Natural killer cell (primary cell): ENCODE results near the gene EXOC3L2. TPM values are rescaled to one million over a fixed set of nuclear protein-coding genes. Genes with fewer than 3 reads are reported as not detected.

Experiments used
- ATAC-seq, 3 donors: fragments of 150-1000 bp in 2 of 3; fragments of 200-7000 bp in 1 of 3; cut with Tn5 transposase; 1 replicate in 1 of 3; 2 replicates in 2 of 3; pipeline ENCODE4 v1.10.0; 2021; ENCODE audit warnings: mild to moderate bottlenecking in 2 of 3, moderate library complexity in 2 of 3
- DNase-seq, 2 donors: peaks; one replicate each; pipeline versions ENCODE4 v3.0.0 to v3.0.0-alpha.2; 2013 to 2021; ENCODE audit warnings: mixed read lengths in 1 of 2
- H3K27ac ChIP-seq: one replicate; pipeline ENCODE4 v1.5.1; 2013; ENCODE audit warnings: mild to moderate bottlenecking, low read length
- H3K27me3 ChIP-seq: one replicate; pipeline ENCODE4 v1.6.1; 2013; ENCODE audit warnings: low read length; ENCODE audit not compliant: control insufficient read depth, insufficient read depth
- H3K36me3 ChIP-seq: one replicate; pipeline ENCODE4 v1.6.1; 2013; ENCODE audit warnings: low read length; ENCODE audit not compliant: control insufficient read depth, insufficient read depth
- H3K4me1 ChIP-seq: one replicate; pipeline ENCODE4 v1.6.1; 2013; ENCODE audit warnings: low read length; ENCODE audit not compliant: control insufficient read depth, insufficient read depth
- H3K4me3 ChIP-seq: one replicate; pipeline ENCODE4 v1.5.1; 2013; ENCODE audit warnings: low read length
- H3K9me3 ChIP-seq: one replicate; pipeline ENCODE4 v1.6.1; 2013; ENCODE audit warnings: low read length; ENCODE audit not compliant: control insufficient read depth, insufficient read depth
- H3K27ac Mint-ChIP-seq, 2 donors: one replicate each; pipeline ENCODE4 v1.8.0; 2022; ENCODE audit warnings: mild to moderate bottlenecking in 2 of 2, mixed read lengths in 2 of 2, moderate library complexity in 1 of 2
- H3K27me3 Mint-ChIP-seq, 2 donors: one replicate each; pipeline ENCODE4 v1.8.0; 2022; ENCODE audit warnings: low read depth in 2 of 2, mixed read lengths in 2 of 2
- H3K36me3 Mint-ChIP-seq: one replicate; pipeline ENCODE4 v1.8.0; 2022; ENCODE audit warnings: mixed read lengths
- H3K4me1 Mint-ChIP-seq, 2 donors: one replicate each; pipeline ENCODE4 v1.8.0; 2022; ENCODE audit warnings: mixed read lengths in 2 of 2
- H3K4me3 Mint-ChIP-seq: one replicate; pipeline ENCODE4 v1.8.0; 2022; ENCODE audit warnings: mild to moderate bottlenecking, moderate library complexity, mixed read lengths
- H3K9me3 Mint-ChIP-seq, 2 donors: one replicate each; pipeline ENCODE4 v1.8.0; 2022; ENCODE audit warnings: mixed read lengths in 2 of 2
- CTCF ChIP-seq: fragments of 200-600 bp; IDR thresholded peaks from one replicate; pipeline ENCODE4 v1.8.0; 2022; ENCODE audit warnings: antibody characterized with exemption
- WGBS: methylation state at CpG from one replicate; pipeline ENCODE4 v1.1.7; 2013; ENCODE audit warnings: missing lambda C conversion rate; ENCODE audit not compliant: insufficient coverage; 5-methylcytosine and 5-hydroxymethylcytosine counted together
- intact Hi-C: fragments of 100-400 bp; cut with micrococcal nuclease; formaldehyde crosslinking; loops from one replicate; pipeline ENCODE4 v1.14.2; 2022
- total RNA-seq, 4 donors: library from RNA; stranded (reverse); fragments of 120-200 nt in 1 of 4; gene quantifications; one replicate each; pipeline versions ENCODE4 v1.2.3 to v1.2.4, GENCODE V29; 2013 to 2022

EXOC3L2 gene
- total RNA-seq, 3 donors from 2014 or later (not counting 1 experiment from before 2014, with no cell fraction given): 0.16 to 0.23 TPM; not detected in 1

GRCh38 chr19:45250216-45250831, 5.1 kb upstream of the EXOC3L2 start:
- peaks cover 39 to 50% of the 10 kb centered on the region in 2 donors for H3K4me1 Mint-ChIP-seq
- peak overlapping the region; percentile 90 for H3K4me3 Mint-ChIP-seq
- Histone ChIP-seq H3K4me3 (peak overlapping the region; percentile 62), H3K9me3 (no peaks in the 10 kb centered on the region), H3K27ac (no peak overlapping the region), H3K27me3 (no peaks in the 10 kb centered on the region), H3K36me3 (no peaks in the 10 kb centered on the region), H3K4me1 (peaks cover 48% of the 10 kb centered on the region)
- no peak for ATAC-seq
- intact Hi-C loops: no loop called here
- DNase-seq: peak in 1 of 2 donors; percentile 10
- TF ChIP-seq CTCF: no peak
- peak overlapping the region; percentile 38 to 85 for H3K27ac Mint-ChIP-seq
- H3K27me3 Mint-ChIP-seq: no peaks in the 10 kb centered on the region
- 84% methylated on average over 11 of the region's 14 CpGs for WGBS
- H3K36me3 Mint-ChIP-seq: no peaks in the 10 kb centered on the region
- no peaks in the 10 kb centered on the region for H3K9me3 Mint-ChIP-seq

DNA sequence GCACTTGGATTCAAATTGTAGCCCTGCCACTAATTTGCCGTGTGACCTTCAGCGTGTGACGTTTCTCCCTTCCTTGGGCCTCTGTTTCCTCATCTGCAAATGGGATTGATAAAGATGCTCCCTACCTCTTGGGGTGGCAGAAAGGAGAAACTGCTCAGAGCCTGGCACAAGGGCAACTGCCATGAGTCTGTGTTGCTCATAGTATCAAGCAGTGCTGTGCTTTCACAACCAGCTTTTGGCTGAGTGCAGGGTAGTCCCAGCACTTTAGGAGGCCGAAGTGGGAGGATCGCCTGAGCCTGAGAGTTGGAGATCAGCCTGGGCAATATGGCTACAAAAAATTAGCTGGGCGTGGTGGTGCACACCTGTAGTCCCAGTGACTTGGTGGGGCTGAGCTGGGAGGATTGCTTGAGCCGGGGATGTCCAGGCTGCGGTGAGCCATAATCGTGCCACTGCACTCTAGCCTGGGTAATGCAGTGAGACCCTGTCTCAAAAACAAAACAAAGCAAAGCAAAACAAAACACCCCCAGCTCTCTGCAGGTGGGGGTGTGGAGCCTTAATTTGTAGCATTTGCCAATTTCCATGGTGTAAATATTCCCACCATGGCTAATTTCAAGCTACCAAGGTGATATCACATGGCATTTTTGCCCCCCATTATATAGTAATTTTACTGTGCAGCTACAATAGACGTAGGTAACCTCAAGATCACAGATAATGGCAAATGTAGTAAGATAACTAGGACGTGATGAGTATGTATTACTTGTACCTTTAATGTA, 4.2 kb upstream of the EXOC3L2 start:
- H3K36me3 ChIP-seq: no peaks in the 10 kb centered on the region
- peak in 1 of 2 donors; percentile 12 for DNase-seq
- no peaks in the 10 kb centered on the region for H3K36me3 Mint-ChIP-seq
- peaks cover 44% of the 10 kb centered on the region for H3K4me1 ChIP-seq
- WGBS: 62% methylated on average over 9 of the region's 11 CpGs
- intact Hi-C loops: loop anchor here (5.0 kb wide), 1 partner anchor 347 kb away; no protein-coding TSS in a partner anchor
- H3K4me3 ChIP-seq: no peak overlapping the region
- no peaks in the 10 kb centered on the region for H3K9me3 Mint-ChIP-seq
- peaks cover 36 to 43% of the 10 kb centered on the region in 2 donors for H3K4me1 Mint-ChIP-seq
- no peak overlapping the region for H3K27ac ChIP-seq
- H3K4me3 Mint-ChIP-seq: peak overlapping the region; percentile 69
- ATAC-seq: no peak
- H3K27ac Mint-ChIP-seq: peak overlapping the region in 1 of 2 donors; percentile 38
- H3K9me3 ChIP-seq: no peaks in the 10 kb centered on the region
- peaks cover 0 to 5% of the 10 kb centered on the region in 2 donors for H3K27me3 Mint-ChIP-seq
- H3K27me3 ChIP-seq: no peaks in the 10 kb centered on the region
- no peak for TF ChIP-seq CTCF

DNA sequence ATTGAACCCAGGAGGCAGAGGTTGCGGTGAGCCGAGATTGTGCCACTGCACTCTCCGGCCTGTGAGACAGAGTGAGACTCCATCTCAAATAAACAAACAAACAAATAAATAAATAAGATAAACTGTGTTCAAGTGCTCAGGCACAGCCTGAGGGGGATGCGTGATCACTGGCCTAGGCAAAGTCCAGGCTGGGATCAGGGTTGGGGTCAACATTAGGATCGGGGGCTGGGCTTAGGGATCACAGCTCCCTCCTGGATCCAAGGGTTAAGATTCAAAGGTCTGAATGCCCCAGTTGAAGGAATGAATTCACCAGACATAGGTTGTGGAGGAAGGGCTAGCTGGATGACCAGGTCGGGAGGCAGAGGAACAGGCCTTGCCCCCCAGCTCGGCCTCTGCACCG, 1.9 kb upstream of the EXOC3L2 start:
- intact Hi-C loops: loop anchor here (5.0 kb wide), 1 partner anchor 345 kb away; no protein-coding TSS in a partner anchor
- peaks cover 0 to 7% of the 10 kb centered on the region in 2 donors for H3K27me3 Mint-ChIP-seq
- 96% methylated on average over 8 of the region's 8 CpGs for WGBS

More for the DNA sequence above, 1.9 kb upstream of the EXOC3L2 start:
- DNase-seq (no peak), ATAC-seq (no peak)
- Mint-ChIP-seq H3K4me1 (peaks cover 13 to 20% of the 10 kb centered on the region in 2 donors), H3K9me3 (no peaks in the 10 kb centered on the region), H3K36me3 (no peaks in the 10 kb centered on the region), H3K27ac (no peak overlapping the region), H3K4me3 (no peak overlapping the region)
- Histone ChIP-seq H3K4me3 (no peak overlapping the region), H3K27me3 (no peaks in the 10 kb centered on the region), H3K9me3 (no peaks in the 10 kb centered on the region), H3K36me3 (no peaks in the 10 kb centered on the region), H3K4me1 (peaks cover 21% of the 10 kb centered on the region), H3K27ac (no peak overlapping the region)
- no peak for TF ChIP-seq CTCF
